ENCODE measurements around the gene TMEM150B. TPM values are rescaled to one million over a fixed set of nuclear protein-coding genes. Genes with fewer than 3 reads are reported as not detected.

TMEM150B gene
- total RNA-seq, 6 experiments from 2014 or later, result 1.1 to 5.6 (median 2.2) TPM

DNA sequence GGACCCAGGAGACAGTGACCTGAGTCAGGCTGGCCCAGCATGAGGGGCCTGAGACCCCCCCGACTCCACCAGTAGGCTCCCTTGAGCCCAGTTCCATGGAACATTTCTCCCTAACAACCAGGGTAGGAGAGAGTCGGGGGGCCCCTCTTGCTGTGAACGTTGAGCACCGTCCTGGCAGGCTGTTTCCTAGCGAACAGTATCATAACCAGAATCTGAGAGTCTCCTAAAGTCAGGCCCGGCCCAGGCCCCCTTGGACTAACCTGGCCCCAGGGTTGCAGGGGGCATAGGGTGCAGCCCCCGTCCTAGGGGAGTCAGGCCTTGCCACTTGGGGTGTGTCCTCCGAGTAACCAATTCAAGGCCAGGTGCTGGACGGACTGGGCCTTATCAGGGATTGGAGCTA is 13.7 kb downstream of the TMEM150B start:
- DNase-seq (no peak), ATAC-seq (no peak)
- no peak overlapping the region for H3K4me3 ChIP-seq
- H3K27me3 ChIP-seq, result no peaks in the 10 kb centered on the region
- no peak overlapping the region for H3K27ac ChIP-seq
- WGBS (ENCODE audit: insufficient coverage, low coverage, low lambda C conversion rate, missing lambda C conversion rate), result 60% methylated on average over 2 of the region's 9 CpGs
- no peaks in the 10 kb centered on the region for H3K9me3 ChIP-seq
- H3K4me1 ChIP-seq, result no peaks in the 10 kb centered on the region
- TF ChIP-seq, protein P1, sequence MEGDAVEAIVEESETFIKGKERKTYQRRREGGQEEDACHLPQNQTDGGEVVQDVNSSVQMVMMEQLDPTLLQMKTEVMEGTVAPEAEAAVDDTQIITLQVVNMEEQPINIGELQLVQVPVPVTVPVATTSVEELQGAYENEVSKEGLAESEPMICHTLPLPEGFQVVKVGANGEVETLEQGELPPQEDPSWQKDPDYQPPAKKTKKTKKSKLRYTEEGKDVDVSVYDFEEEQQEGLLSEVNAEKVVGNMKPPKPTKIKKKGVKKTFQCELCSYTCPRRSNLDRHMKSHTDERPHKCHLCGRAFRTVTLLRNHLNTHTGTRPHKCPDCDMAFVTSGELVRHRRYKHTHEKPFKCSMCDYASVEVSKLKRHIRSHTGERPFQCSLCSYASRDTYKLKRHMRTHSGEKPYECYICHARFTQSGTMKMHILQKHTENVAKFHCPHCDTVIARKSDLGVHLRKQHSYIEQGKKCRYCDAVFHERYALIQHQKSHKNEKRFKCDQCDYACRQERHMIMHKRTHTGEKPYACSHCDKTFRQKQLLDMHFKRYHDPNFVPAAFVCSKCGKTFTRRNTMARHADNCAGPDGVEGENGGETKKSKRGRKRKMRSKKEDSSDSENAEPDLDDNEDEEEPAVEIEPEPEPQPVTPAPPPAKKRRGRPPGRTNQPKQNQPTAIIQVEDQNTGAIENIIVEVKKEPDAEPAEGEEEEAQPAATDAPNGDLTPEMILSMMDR (IDR thresholded peaks at IDR 0.05), result no peak
- TF ChIP-seq POLR2A (IDR thresholded peaks at IDR 0.05), result no peak
- H3K36me3 ChIP-seq, result no peaks in the 10 kb centered on the region
- intact Hi-C loops (cut with DNase I), result no loop called here

DNA sequence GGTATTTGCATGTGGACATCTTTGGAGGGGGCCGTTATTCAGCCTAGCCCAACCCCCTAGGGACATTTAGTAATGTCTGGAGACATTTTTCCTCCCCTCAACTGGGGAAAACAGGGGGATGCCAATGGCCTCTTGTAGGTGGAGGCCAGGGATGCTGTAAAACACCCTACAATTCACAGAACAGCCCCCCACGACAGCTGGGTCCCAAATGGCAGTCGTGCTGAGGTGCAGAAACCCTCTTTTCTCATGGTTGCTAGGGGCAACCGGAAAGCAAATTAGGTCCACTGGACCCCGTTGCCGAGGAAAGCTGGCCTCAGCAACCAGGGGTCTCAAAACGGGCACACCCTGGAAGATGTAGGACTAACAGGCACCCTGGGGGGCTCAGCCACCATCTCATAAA is 14.6 kb downstream of the TMEM150B start:
- H3K4me3 ChIP-seq, result no peak overlapping the region
- ATAC-seq (no peak), DNase-seq (no peak)
- H3K9me3 ChIP-seq, result no peaks in the 10 kb centered on the region
- no peaks in the 10 kb centered on the region for H3K27me3 ChIP-seq
- TF ChIP-seq POLR2A (IDR thresholded peaks at IDR 0.05), result no peak
- TF ChIP-seq, protein P1 (IDR thresholded peaks at IDR 0.05), result no peak
- no peaks in the 10 kb centered on the region for H3K4me1 ChIP-seq
- 82% methylated on average over 4 of the region's 7 CpGs for WGBS (ENCODE audit: insufficient coverage, low coverage, low lambda C conversion rate, missing lambda C conversion rate)
- H3K27ac ChIP-seq, result no peak overlapping the region
- no peaks in the 10 kb centered on the region for H3K36me3 ChIP-seq
- intact Hi-C loops (cut with DNase I), result no loop called here

DNA sequence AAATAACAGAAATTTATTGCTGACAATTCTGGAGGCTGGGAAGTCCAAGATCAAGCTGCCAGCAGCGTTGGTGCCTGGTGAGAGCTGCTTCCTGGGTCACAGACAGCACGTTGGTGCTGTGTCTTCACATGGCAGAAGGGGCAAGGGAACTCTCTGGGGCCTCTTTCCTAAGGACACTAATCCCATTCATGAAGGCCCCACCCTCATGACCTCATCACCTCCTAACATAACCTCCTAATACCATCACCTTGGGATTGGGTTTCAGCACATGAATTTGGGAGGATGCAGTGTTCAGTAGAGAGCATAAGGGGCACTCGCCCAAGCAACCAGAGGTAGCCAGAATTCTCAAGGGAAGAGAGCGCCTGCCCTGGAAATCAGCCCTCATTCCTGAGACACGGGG is 15.7 kb downstream of the TMEM150B start:
- Histone ChIP-seq H3K4me3 (no peak overlapping the region), H3K27ac (no peak overlapping the region), H3K9me3 (no peaks in the 10 kb centered on the region), H3K4me1 (no peaks in the 10 kb centered on the region), H3K27me3 (no peaks in the 10 kb centered on the region), H3K36me3 (no peaks in the 10 kb centered on the region)
- ATAC-seq (no peak), DNase-seq (no peak)
- intact Hi-C loops (cut with DNase I), result loop anchor here in 1 of 2 donors (10.0 kb wide), 1 partner anchor 95 kb away; the partner anchor contains the start of gene UBE2S
- TF ChIP-seq, protein P1 (IDR thresholded peaks at IDR 0.05), result no peak
- no peak for TF ChIP-seq POLR2A (IDR thresholded peaks at IDR 0.05)
- WGBS (ENCODE audit: insufficient coverage, low coverage, low lambda C conversion rate, missing lambda C conversion rate), result 55% methylated on average over 2 of the region's 5 CpGs

- intact Hi-C loops (cut with DNase I), result loop anchor here in 1 of 2 donors (10.0 kb wide), 1 partner anchor 97 kb away; the partner anchor contains the start of gene UBE2S
- Histone ChIP-seq H3K9me3 (no peaks in the 10 kb centered on the region), H3K27me3 (no peaks in the 10 kb centered on the region), H3K4me3 (no peak overlapping the region), H3K4me1 (no peaks in the 10 kb centered on the region), H3K36me3 (no peaks in the 10 kb centered on the region), H3K27ac (no peak overlapping the region)
- 71% methylated on average over 8 of the region's 11 CpGs for WGBS (ENCODE audit: insufficient coverage, low coverage, low lambda C conversion rate, missing lambda C conversion rate)
- no peak for ATAC-seq
- TF ChIP-seq POLR2A (IDR thresholded peaks at IDR 0.05), result no peak
- DNase-seq, result no peak
These were observed 16.9 kb downstream of the TMEM150B start for GRCh38 chr19:55308281-55308680.

DNA sequence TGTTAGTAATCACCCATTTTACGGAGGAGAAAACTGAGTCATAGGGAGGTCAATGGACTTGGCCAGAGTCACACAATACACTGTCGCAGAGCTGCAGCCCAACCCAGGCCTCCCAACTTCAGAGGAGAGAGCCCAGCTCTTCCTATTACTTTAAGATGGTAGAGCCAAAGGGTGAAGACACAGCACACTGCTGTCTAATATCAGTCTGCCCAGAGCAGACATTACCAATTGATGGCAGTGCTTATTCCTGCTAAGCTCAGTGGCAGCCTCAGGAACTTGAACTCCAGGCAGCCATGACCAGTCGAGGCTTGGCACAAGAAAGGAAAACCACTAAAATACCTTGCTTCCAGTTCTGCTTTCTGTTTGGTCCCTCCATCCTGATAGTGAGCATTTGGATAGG is 18.4 kb downstream of the TMEM150B start:
- DNase-seq (no peak), ATAC-seq (no peak)
- H3K36me3 ChIP-seq, result no peaks in the 10 kb centered on the region
- H3K27me3 ChIP-seq, result no peaks in the 10 kb centered on the region
- 78% methylated on average over 3 of the region's 3 CpGs for WGBS (ENCODE audit: insufficient coverage, low coverage, low lambda C conversion rate, missing lambda C conversion rate)
- H3K4me1 ChIP-seq, result no peaks in the 10 kb centered on the region
- no peaks in the 10 kb centered on the region for H3K9me3 ChIP-seq
- TF ChIP-seq, protein P1 (IDR thresholded peaks at IDR 0.05), result no peak
- no peak for TF ChIP-seq POLR2A (IDR thresholded peaks at IDR 0.05)
- H3K27ac ChIP-seq, result no peak overlapping the region
- intact Hi-C loops (cut with DNase I), result loop anchor here in 1 of 2 donors (10.0 kb wide), 1 partner anchor 98 kb away; the partner anchor contains the start of gene UBE2S
- no peak overlapping the region for H3K4me3 ChIP-seq
